Choroid plexus epithelial cell (primary cell): ENCODE measurements around the gene TSPY2.
"Not testable (repeated sequence)": the region's sequence is repeated elsewhere in the genome, so short reads cannot be mapped to it uniquely, and the experiment has no call there.

Source experiments
- DNase-seq: peaks from one replicate; pipeline ENCODE4 v3.0.0-alpha.2; 2010; ENCODE audit warnings: low read depth
- H3K4me3 ChIP-seq: 2 replicates; pipeline ENCODE4 v1.5.1; 2011; ENCODE audit warnings: low read depth, mild to moderate bottlenecking, control low read depth, low read length, moderate library complexity

Gene TSPY2, protein sequence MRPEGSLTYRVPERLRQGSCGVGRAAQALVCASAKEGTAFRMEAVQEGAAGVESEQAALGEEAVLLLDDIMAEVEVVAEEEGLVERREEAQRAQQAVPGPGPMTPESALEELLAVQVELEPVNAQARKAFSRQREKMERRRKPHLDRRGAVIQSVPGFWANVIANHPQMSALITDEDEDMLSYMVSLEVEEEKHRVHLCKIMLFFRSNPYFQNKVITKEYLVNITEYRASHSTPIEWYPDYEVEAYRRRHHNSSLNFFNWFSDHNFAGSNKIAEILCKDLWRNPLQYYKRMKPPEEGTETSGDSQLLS

DNA sequence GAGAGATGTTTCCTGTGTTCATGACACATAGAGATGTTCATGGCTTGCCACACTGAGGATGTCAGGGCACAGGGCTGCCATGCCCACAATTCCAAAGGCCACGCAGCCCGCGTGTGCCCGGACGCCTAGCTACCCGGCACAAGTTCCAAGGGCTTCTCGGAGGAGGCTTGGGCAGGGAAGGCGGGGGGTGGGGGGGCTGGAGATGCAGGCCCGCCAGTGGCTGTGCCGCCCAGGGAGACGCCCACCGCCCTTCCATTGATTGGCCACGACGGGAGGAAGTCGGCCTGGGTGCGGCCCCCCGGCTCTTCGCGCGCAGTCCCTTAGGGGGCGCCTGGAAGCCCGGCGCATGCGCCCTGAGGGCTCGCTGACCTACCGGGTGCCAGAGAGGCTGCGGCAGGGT lies at the start of gene TSPY2:
TSPY2 (plus strand) TSS at position 301 of the 400 bp plus-strand sequence; CDS start at position 347, 46 bp downstream.
- not testable (repeated sequence) for H3K4me3 ChIP-seq, DNase-seq

DNA sequence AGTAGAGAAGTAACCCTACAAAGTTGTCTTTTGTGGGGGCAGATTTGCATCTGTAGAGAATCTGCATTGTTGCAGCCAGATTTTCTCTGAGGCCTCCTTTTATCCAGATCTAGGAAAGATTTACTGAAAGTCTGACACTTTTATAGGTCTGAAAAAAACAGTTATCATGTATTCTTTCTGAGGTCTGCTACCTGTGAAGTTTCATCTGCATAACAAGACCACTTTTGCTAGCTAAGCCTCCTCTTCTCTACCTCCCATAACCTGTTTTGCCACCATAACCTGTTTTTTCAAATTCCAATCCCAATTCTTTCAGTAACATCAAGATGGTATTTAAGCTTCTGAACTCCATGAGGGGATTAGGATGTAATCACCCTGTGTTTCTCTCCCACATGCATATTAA lies 36.5 kb upstream of the TSPY2 start:
- DNase-seq, H3K4me3 ChIP-seq: not testable (repeated sequence)

DNA sequence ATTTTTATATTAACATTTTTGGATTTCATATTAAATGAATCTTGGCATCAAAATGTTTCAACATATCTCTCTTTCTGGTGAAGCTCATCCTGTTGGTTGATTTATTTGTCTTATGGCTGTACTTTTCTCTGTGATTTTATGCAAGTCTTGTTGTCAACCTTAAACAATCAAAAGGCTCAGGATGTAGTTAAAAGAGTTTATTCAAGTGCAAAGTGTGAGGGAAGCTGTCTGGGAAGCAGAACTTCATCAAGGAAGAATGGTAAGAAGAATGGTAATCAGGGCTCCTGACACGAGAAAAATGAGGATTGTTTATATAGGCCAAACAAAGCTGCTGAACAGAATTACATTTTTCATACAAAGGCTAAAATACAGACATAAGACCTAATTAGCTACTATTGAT lies 29.0 kb upstream of the TSPY2 start:
- not testable (repeated sequence) for DNase-seq, H3K4me3 ChIP-seq

DNA sequence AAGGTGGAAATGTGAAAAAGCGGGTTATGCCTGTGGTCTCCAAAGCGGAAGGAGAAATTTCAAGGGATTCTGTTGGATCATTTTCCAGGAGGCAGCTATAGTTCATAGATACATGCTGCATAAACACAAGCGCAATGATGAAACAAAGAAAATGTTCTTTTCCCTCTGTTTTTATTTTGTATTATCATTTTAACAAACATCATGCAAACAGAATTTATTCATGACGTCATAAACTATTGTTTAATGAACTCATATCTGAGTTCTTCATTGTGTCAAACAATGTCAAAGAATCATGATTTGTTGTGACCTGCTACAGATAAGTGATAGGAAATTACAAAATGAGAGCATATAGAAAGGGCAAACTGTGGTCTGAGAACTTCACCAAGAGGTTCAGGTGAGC lies 23.8 kb downstream of the TSPY2 start:
- not testable (repeated sequence) for DNase-seq, H3K4me3 ChIP-seq
